Caco-2 (cell line): Measurements from ENCODE around the gene PCGF3. TPM values are rescaled to one million over a fixed set of nuclear protein-coding genes. Genes with fewer than 3 reads are reported as not detected.

ENCODE experiments used
- BruUV-seq: library from RNA; stranded (reverse); fragments of 400-500 nt; replicated peaks from 2 replicates; lab custom pipeline; 2021; lab: Mats Ljungman, UMichigan
- CTCF ChIA-PET: fragments of 300-600 bp; sonication (Branson Sonifier 250); formaldehyde crosslinking; loops from one replicate; lab custom pipeline; 2022; ENCODE audit warnings: antibody characterized with exemption; lab: Charles Lee
- POLR2A ChIA-PET: fragments of 300-600 bp; sonication (Branson Sonifier 250); formaldehyde crosslinking; loops from one replicate; lab custom pipeline; 2022; ENCODE audit warnings: antibody characterized with exemption; lab: Charles Lee
- DNase-seq, 2 experiments: peaks; one replicate each; pipeline versions ENCODE4 v3.0.0 to v3.0.0-alpha.2; 2020 to 2022
- H3K27me3 ChIP-seq: replicated peaks from 2 replicates; pipeline ENCODE4 v1.6.0; 2011; ENCODE audit warnings: low read length; ENCODE audit not compliant: control insufficient read depth, insufficient read depth
- H3K36me3 ChIP-seq: 2 replicates; pipeline ENCODE4 v1.5.1; 2011; ENCODE audit warnings: low read length; ENCODE audit not compliant: control insufficient read depth, insufficient read depth
- H3K4me1 ChIP-seq: fragments of 250-450 bp; sonication (Bioruptor Pico); 2 replicates; pipeline ENCODE4 v1.5.1; 2020; ENCODE audit warnings: mild to moderate bottlenecking
- H3K4me3 ChIP-seq: 2 replicates; pipeline ENCODE4 v1.5.1; 2011; ENCODE audit warnings: low read depth, mild to moderate bottlenecking, control low read depth, low read length
- H3K9me3 ChIP-seq: fragments of 250-450 bp; sonication (Bioruptor Pico); 2 replicates; pipeline ENCODE4 v1.5.1; 2020; ENCODE audit warnings: mild to moderate bottlenecking, moderate library complexity
- H3K27ac Mint-ChIP-seq: one replicate; pipeline ENCODE4 v1.8.0; 2022; ENCODE audit warnings: mixed read lengths; ENCODE audit not compliant: unreplicated experiment
- H3K27me3 Mint-ChIP-seq: one replicate; pipeline ENCODE4 v1.8.0; 2022; ENCODE audit warnings: mixed read lengths; ENCODE audit not compliant: insufficient read depth, unreplicated experiment
- H3K36me3 Mint-ChIP-seq: one replicate; pipeline ENCODE4 v1.8.0; 2022; ENCODE audit warnings: mild to moderate bottlenecking, mixed read lengths; ENCODE audit not compliant: insufficient read depth, unreplicated experiment
- H3K4me1 Mint-ChIP-seq: one replicate; pipeline ENCODE4 v1.8.0; 2022; ENCODE audit warnings: low read depth, mixed read lengths; ENCODE audit not compliant: unreplicated experiment
- H3K4me3 Mint-ChIP-seq: one replicate; pipeline ENCODE4 v1.8.0; 2022; ENCODE audit warnings: mild to moderate bottlenecking, moderate library complexity, mixed read lengths; ENCODE audit not compliant: unreplicated experiment
- H3K9me3 Mint-ChIP-seq: one replicate; pipeline ENCODE4 v1.8.0; 2022; ENCODE audit warnings: mixed read lengths; ENCODE audit not compliant: unreplicated experiment
- intact Hi-C: fragments of 100-400 bp; cut with micrococcal nuclease; formaldehyde crosslinking; loops from one replicate; pipeline ENCODE4 v1.10.0; 2022; ENCODE audit not compliant: unreplicated experiment
- total RNA-seq: library from RNA; stranded (reverse); gene quantifications from 2 replicates; pipeline ENCODE4 v1.2.3, GENCODE V29; 2022
- TF ChIP-seq, protein P1 (sequence below), 2 experiments: fragments of 200-600 bp in 1 of 2; IDR thresholded peaks; 1 replicate in 1 of 2; 2 replicates in 1 of 2; pipeline versions ENCODE4 v1.5.1 to v1.8.0; 2011 to 2022; ENCODE audit warnings: antibody characterized with exemption in 1 of 2, control low read depth in 1 of 2, inconsistent platforms in 1 of 2, low read depth in 1 of 2, low read length in 1 of 2, mild to moderate bottlenecking in 1 of 2, moderate library complexity in 1 of 2; ENCODE audit not compliant: insufficient read depth in 1 of 2, severe bottlenecking in 1 of 2, unreplicated experiment in 1 of 2

Gene PCGF3
- total RNA-seq, 1 experiment from 2014 or later = 38.0 TPM

DNA sequence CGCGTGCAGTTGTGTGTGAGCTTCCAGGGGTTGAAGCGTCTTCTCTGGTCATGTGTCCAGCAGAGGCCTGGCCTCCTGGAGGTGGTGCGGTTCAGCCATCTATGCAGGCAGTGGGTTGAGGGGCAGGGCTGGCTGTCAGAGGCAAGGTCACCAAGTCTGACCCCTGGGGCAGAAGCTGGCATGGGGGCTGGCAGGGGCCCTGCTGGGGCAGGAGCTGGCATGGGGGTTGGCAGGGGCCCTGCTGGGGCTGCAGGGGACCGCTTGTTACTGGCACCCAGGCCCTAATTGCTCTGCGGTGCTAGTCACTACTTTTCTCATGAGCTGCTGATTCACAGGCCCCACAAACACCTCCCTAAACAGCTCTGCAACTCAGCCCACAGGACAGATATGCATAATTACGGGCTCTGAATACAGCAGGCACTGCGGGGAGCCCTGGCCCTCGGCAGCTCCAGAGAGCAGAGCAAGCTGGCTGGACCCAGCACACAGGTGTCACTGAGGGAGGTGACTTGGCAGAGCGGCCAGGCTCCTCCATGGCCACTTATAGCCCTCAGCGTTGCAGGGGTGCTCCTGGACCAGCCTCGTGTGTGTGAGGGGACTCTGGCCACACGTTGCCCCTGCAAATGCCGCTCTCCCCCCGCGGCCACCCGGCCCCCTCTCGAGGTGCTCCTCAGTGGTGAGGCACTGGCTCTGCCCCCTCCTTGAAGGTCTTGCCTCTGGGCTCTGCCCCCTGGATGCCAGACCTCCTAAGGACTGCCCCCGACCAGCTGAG lies 87.6 kb downstream of the PCGF3 start:
- ChIA-PET POLR2A (interaction anchor here (0.6 kb wide), 1 partner anchor 223 kb away, joined by 6 read pairs; no protein-coding TSS in a partner anchor), CTCF (no interaction called here)
- intact Hi-C loops = no loop called here
- TF ChIP-seq, protein P1, sequence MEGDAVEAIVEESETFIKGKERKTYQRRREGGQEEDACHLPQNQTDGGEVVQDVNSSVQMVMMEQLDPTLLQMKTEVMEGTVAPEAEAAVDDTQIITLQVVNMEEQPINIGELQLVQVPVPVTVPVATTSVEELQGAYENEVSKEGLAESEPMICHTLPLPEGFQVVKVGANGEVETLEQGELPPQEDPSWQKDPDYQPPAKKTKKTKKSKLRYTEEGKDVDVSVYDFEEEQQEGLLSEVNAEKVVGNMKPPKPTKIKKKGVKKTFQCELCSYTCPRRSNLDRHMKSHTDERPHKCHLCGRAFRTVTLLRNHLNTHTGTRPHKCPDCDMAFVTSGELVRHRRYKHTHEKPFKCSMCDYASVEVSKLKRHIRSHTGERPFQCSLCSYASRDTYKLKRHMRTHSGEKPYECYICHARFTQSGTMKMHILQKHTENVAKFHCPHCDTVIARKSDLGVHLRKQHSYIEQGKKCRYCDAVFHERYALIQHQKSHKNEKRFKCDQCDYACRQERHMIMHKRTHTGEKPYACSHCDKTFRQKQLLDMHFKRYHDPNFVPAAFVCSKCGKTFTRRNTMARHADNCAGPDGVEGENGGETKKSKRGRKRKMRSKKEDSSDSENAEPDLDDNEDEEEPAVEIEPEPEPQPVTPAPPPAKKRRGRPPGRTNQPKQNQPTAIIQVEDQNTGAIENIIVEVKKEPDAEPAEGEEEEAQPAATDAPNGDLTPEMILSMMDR (IDR thresholded peaks at IDR 0.05; ENCODE audit: insufficient read depth in 1 of 2, low read depth in 1 of 2, low read length in 1 of 2, severe bottlenecking in 1 of 2, unreplicated experiment in 1 of 2) = no peak
- no TSS peak for BruUV-seq
- no peak overlapping the region for H3K4me3 ChIP-seq
- Mint-ChIP-seq H3K27me3 (no peaks in the 10 kb centered on the region), H3K9me3 (no peaks in the 10 kb centered on the region), H3K4me1 (peaks cover 7% of the 10 kb centered on the region), H3K36me3 (peaks cover 52% of the 10 kb centered on the region), H3K27ac (no peak overlapping the region), H3K4me3 (no peak overlapping the region)
- no peaks in the 10 kb centered on the region for H3K27me3 ChIP-seq
- no peaks in the 10 kb centered on the region for H3K36me3 ChIP-seq
- no peaks in the 10 kb centered on the region for H3K4me1 ChIP-seq
- no peak for DNase-seq
- no peaks in the 10 kb centered on the region for H3K9me3 ChIP-seq

DNA sequence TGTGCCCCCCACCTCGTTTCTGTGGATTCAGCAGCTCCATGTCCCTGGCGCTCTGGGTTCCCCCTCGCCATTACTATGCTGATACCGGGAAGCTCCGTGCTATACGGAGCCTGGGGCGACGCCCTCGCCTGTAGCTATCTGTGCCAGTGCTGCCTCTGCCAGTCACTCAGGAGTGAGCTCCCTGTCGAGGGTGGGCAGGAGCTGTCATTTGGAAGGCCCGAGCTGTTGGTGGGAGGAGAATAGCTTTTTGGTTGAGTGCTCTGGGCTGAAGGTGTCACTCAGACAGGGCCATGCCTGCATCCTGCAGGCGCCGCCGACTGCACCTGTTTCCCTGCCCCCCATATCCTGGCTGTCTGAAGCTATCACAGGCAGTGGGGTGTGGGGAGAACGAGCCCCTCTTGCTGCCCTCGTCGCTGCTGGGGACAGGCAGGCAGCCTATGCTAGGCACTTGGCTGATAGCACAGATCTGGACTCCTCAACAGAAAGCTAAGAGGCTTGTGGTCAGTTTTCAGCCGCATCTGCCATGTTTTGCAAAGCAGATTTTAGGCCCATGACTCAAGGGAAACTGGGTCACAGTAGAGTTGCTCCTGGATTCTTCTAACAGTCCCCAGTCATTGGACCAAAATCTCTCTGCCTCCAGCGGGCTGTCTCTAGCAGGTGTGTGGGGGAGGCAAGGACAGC lies 88.4 kb downstream of the PCGF3 start:
- CTCF ChIA-PET = no interaction called here
- intact Hi-C loops = no loop called here
- no peaks in the 10 kb centered on the region for H3K27me3 ChIP-seq
- H3K27me3 Mint-ChIP-seq = no peaks in the 10 kb centered on the region
- peaks cover 2% of the 10 kb centered on the region for H3K4me1 ChIP-seq
- H3K4me3 Mint-ChIP-seq = no peak overlapping the region
- no peak overlapping the region for H3K4me3 ChIP-seq
- H3K9me3 ChIP-seq = no peaks in the 10 kb centered on the region
- peaks cover 12% of the 10 kb centered on the region for H3K4me1 Mint-ChIP-seq
- H3K27ac Mint-ChIP-seq = no peak overlapping the region
- H3K9me3 Mint-ChIP-seq = no peaks in the 10 kb centered on the region
- POLR2A ChIA-PET = interaction anchor here (0.6 kb wide), 1 partner anchor 222 kb away, joined by 6 read pairs; no protein-coding TSS in a partner anchor
- no peak for DNase-seq
- TF ChIP-seq, protein P1 (IDR thresholded peaks at IDR 0.05; ENCODE audit: insufficient read depth in 1 of 2, low read depth in 1 of 2, low read length in 1 of 2, severe bottlenecking in 1 of 2, unreplicated experiment in 1 of 2) = no peak
- H3K36me3 ChIP-seq = no peaks in the 10 kb centered on the region
- peaks cover 48% of the 10 kb centered on the region for H3K36me3 Mint-ChIP-seq
- BruUV-seq = no TSS peak

DNA sequence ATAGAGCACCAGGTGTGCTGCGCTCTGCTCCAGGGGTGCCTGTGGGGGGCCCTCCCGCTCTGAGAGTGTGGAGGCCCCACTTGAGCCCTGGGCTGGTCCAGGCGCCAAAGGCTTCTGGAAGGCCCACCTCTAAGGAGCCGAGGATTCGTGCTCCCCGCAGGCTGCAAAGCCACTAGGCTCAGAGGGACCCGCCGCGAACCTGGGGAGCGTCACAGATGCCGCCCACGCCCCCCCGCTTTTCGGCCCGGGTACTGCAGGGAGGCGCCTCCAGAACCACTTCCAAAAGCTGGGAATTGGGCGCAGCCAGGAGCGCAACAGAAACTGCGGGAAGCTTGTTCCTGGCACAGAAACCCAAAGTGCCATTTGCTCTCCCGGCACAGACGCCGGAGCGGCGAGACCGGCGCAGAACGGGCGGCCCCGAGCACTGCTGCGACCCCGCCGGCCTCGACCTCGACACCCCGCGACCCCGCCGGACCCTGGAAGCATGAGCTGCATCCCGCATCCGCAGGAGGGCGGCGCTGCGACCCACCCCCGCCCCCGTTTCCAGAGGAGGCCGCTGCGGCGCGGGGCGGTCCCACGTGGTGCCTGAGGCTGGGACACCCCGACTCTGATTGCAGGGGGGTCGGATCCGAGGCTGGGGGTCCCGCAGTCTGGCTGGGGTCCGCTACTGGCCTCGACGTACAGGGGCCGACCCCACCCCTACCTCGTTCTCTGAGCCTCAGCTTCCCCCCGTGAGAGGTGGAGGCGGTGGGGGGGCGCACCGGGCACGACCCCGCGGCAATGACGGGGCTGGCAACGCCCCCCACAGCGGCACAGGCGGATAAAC lies 89.5 kb downstream of the PCGF3 start:
- Histone ChIP-seq H3K4me1 (peaks cover 7% of the 10 kb centered on the region), H3K27me3 (no peaks in the 10 kb centered on the region), H3K9me3 (no peaks in the 10 kb centered on the region), H3K36me3 (no peaks in the 10 kb centered on the region), H3K4me3 (no peak overlapping the region)
- Mint-ChIP-seq H3K9me3 (no peaks in the 10 kb centered on the region), H3K4me1 (peaks cover 15% of the 10 kb centered on the region), H3K4me3 (no peak overlapping the region), H3K36me3 (peaks cover 43% of the 10 kb centered on the region), H3K27ac (no peak overlapping the region), H3K27me3 (no peaks in the 10 kb centered on the region)
- TF ChIP-seq, protein P1 (IDR thresholded peaks at IDR 0.05; ENCODE audit: insufficient read depth in 1 of 2, low read depth in 1 of 2, low read length in 1 of 2, severe bottlenecking in 1 of 2, unreplicated experiment in 1 of 2) = no peak
- CTCF ChIA-PET = interaction anchor here (0.6 kb wide), 1 partner anchor 121 kb away, joined by 3 read pairs; the partner anchor contains the start of genes ATP5ME and MYL5
- DNase-seq = no peak
- BruUV-seq = no TSS peak
- POLR2A ChIA-PET = no interaction called here
- intact Hi-C loops = no loop called here
